ENCODE data around the gene RBMS1. TPM values are rescaled to one million over a fixed set of nuclear protein-coding genes. Genes with fewer than 3 reads are reported as not detected.
A peak's percentile ranks its signal among the peaks of the same experiment; 100 is the strongest.

The RBMS1 gene
- total and polyA plus RNA-seq, 2 of the 4 experiments (the other 2 are of a cell fraction): 43.5 to 64.9 TPM

GRCh38 chr2:160489111-160489510, 4.5 kb downstream of the RBMS1 start:
- H3K9me3 ChIP-seq (ENCODE audit: control insufficient read depth, insufficient read depth, low read length): no peaks in the 10 kb centered on the region
- H3K79me1 ChIP-seq (ENCODE audit: low read depth in 1 of 2, low read length in 2 of 2): peaks cover 16 to 41% of the 10 kb centered on the region in 2 experiments
- no peak overlapping the region for H2AFZ ChIP-seq (replicated peaks; ENCODE audit: low read length, poor library complexity)
- H3K9ac ChIP-seq (ENCODE audit: low read depth, low read length): no peak overlapping the region
- no peak overlapping the region for H2AK5ac ChIP-seq (ENCODE audit: low read depth, low read length)
- peaks cover 12% of the 10 kb centered on the region for H3K4me1 ChIP-seq (ENCODE audit: control insufficient read depth, insufficient read depth, low read length)
- H2BK20ac ChIP-seq (ENCODE audit: low read depth, low read length): no peak overlapping the region
- in situ Hi-C loops (cut with MboI; ENCODE audit: low sequenced_read_pairs) (no loop called here), intact Hi-C loops (cut with micrococcal nuclease) (no loop called here), dilution Hi-C loops (cut with HindIII; ENCODE audit: low sequenced_read_pairs, unreplicated experiment) (no loop called here)
- H3K9me1 ChIP-seq (ENCODE audit: insufficient read depth, low read length): peaks cover 5% of the 10 kb centered on the region; the same call in 1 of the 2 replicates
- peak overlapping the region; percentile 63 for H3K4me2 ChIP-seq (ENCODE audit: low read depth, low read length)
- H4K5ac ChIP-seq (ENCODE audit: low read depth, low read length): no peak overlapping the region
- no peak overlapping the region for H2AK9ac ChIP-seq (replicated peaks; ENCODE audit: low read depth, low read length, poor library complexity)
- H3K14ac ChIP-seq (replicated peaks; ENCODE audit: low read depth, low read length): no peak overlapping the region
- H2BK5ac ChIP-seq (ENCODE audit: low read depth, low read length, poor library complexity, severe bottlenecking): peak overlapping the region; percentile 0
- H3K56ac ChIP-seq (ENCODE audit: extremely low read depth, insufficient read depth, low read length): no peak overlapping the region
- TF ChIP-seq NFE2L2 (IDR thresholded peaks at IDR 0.05; ENCODE audit: low read depth, low read length) (no peak), MXI1 (IDR thresholded peaks at IDR 0.05; ENCODE audit: borderline replicate concordance, low read depth, low read length) (no peak), MAFK (IDR thresholded peaks at IDR 0.05; ENCODE audit: low read depth, low read length) (no peak), CTCF (conservative IDR thresholded peaks at IDR 0.05; ENCODE audit: low read depth, low read length) (no peak), CEBPB (IDR thresholded peaks at IDR 0.05; ENCODE audit: low read depth, low read length) (no peak), ELK1 (IDR thresholded peaks at IDR 0.05; ENCODE audit: borderline replicate concordance, low read depth, low read length) (no peak), RAD21 (IDR thresholded peaks at IDR 0.05; ENCODE audit: low read length) (no peak), SMC3 (IDR thresholded peaks at IDR 0.05; ENCODE audit: low read depth, low read length) (no peak), POLR2A (IDR thresholded peaks at IDR 0.05; ENCODE audit: low read depth, low read length) (no peak)
- CTCF ChIA-PET: no interaction called here
- H3K4ac ChIP-seq (ENCODE audit: low read depth, low read length): no peak overlapping the region
- H3K27me3 ChIP-seq (ENCODE audit: control insufficient read depth, insufficient read depth, low read length): no peaks in the 10 kb centered on the region
- POLR2A ChIA-PET (ENCODE audit: unreplicated experiment): interaction anchor here (0.7 kb wide), 1 partner anchor 571 kb away, joined by 3 read pairs; no protein-coding TSS in a partner anchor
- DNase-seq: peak; percentile 47
- no peak overlapping the region for H4K8ac ChIP-seq (ENCODE audit: low read depth in 2 of 2, low read length in 2 of 2)
- no peak overlapping the region for H3K4me3 ChIP-seq (ENCODE audit: insufficient read depth, low read depth, low read length)
- no peak for ATAC-seq (ENCODE audit: low read depth)
- H4K20me1 ChIP-seq (ENCODE audit: insufficient read depth, low read length): peaks cover 32% of the 10 kb centered on the region; the same call in 1 of the 2 replicates
- BruUV-seq (replicated peaks): no TSS peak
- H3K27ac ChIP-seq (ENCODE audit: insufficient read depth, low read length): no peak overlapping the region
- no CpG with 5 or more reads among the region's 1 CpG for WGBS, 2 experiments (ENCODE audit: extremely low coverage in 2 of 2, insufficient read length in 1 of 2)
- no peak overlapping the region for H2BK15ac ChIP-seq (ENCODE audit: low read depth, low read length)
- H3K23ac ChIP-seq (ENCODE audit: low read depth, low read length): no peak overlapping the region
- H3K36me3 ChIP-seq (ENCODE audit: control insufficient read depth, insufficient read depth, low read length): no peaks in the 10 kb centered on the region; the same call in 1 of the 2 replicates
- no peak overlapping the region for H3K18ac ChIP-seq (ENCODE audit: low read depth, low read length)
- no peak overlapping the region for H2BK120ac ChIP-seq (ENCODE audit: low read depth, low read length)
- H4K91ac ChIP-seq (ENCODE audit: insufficient read depth, low read depth, low read length): no peak overlapping the region

Measured in IMR-90 (cell line).